GM18868 (cell line): ENCODE measurements around the gene HIVEP3.
"Not testable (repeated sequence)": the region's sequence is repeated elsewhere in the genome, so short reads cannot be mapped to it uniquely, and the experiment has no call there.

ENCODE experiments used
- ATAC-seq: cut with Tn5 transposase; IDR thresholded peaks from one replicate; pipeline ENCODE4 v1.9.1; 2021; ENCODE audit warnings: mild to moderate bottlenecking, moderate library complexity; ENCODE audit not compliant: unreplicated experiment

Gene HIVEP3

GRCh38 chr1:41578712-41579335 is 339.9 kb downstream of the HIVEP3 start:
- ATAC-seq, result no peak

GRCh38 chr1:41576620-41577019 is 342.1 kb downstream of the HIVEP3 start:
- ATAC-seq, result no peak

GRCh38 chr1:41576206-41576605 is 342.5 kb downstream of the HIVEP3 start:
- ATAC-seq, result no peak

GRCh38 chr1:41574842-41575241 is 343.9 kb downstream of the HIVEP3 start:
- no peak for ATAC-seq

- ATAC-seq, result peak; percentile 61
Measured at GRCh38 chr1:41573785-41574713, 344.7 kb downstream of the HIVEP3 start.

GRCh38 chr1:41573194-41573593 is 345.5 kb downstream of the HIVEP3 start:
- ATAC-seq, result no peak

- no peak for ATAC-seq
Measured at GRCh38 chr1:41572224-41572623, 346.5 kb downstream of the HIVEP3 start.

- no peak for ATAC-seq
Measured at GRCh38 chr1:41571041-41571440, 347.7 kb downstream of the HIVEP3 start.

GRCh38 chr1:41568204-41568603 is 350.5 kb downstream of the HIVEP3 start:
- ATAC-seq, result no peak

GRCh38 chr1:41566969-41567368 is 351.8 kb downstream of the HIVEP3 start:
- no peak for ATAC-seq

- ATAC-seq, result no peak
Measured at GRCh38 chr1:41566274-41566885, 352.3 kb downstream of the HIVEP3 start.

- no peak for ATAC-seq
Measured at GRCh38 chr1:41564741-41565475, 353.8 kb downstream of the HIVEP3 start.

- no peak for ATAC-seq
Measured at GRCh38 chr1:41562328-41562727, 356.4 kb downstream of the HIVEP3 start.

GRCh38 chr1:41560931-41561330 is 357.8 kb downstream of the HIVEP3 start:
- ATAC-seq, result no peak

GRCh38 chr1:41560496-41560895 is 358.2 kb downstream of the HIVEP3 start:
- ATAC-seq, result no peak

- ATAC-seq, result no peak
Measured at GRCh38 chr1:41559331-41559730, 359.4 kb downstream of the HIVEP3 start.

GRCh38 chr1:41558761-41559171 is 360.0 kb downstream of the HIVEP3 start:
- ATAC-seq, result no peak

- ATAC-seq, result no peak
Measured at GRCh38 chr1:41557751-41558455, 360.8 kb downstream of the HIVEP3 start.

- not testable (repeated sequence) for ATAC-seq
Measured at GRCh38 chr1:41554746-41555145, 364.0 kb downstream of the HIVEP3 start.

- ATAC-seq, result no peak
Measured at GRCh38 chr1:41547781-41548560, 370.8 kb downstream of the HIVEP3 start.
